Measurements from ENCODE around the gene LIMK1. TPM values are rescaled to one million over a fixed set of nuclear protein-coding genes. Genes with fewer than 3 reads are reported as not detected.

The LIMK1 gene
- total RNA-seq, 1 experiment from 2014 or later = 63.8 TPM

DNA sequence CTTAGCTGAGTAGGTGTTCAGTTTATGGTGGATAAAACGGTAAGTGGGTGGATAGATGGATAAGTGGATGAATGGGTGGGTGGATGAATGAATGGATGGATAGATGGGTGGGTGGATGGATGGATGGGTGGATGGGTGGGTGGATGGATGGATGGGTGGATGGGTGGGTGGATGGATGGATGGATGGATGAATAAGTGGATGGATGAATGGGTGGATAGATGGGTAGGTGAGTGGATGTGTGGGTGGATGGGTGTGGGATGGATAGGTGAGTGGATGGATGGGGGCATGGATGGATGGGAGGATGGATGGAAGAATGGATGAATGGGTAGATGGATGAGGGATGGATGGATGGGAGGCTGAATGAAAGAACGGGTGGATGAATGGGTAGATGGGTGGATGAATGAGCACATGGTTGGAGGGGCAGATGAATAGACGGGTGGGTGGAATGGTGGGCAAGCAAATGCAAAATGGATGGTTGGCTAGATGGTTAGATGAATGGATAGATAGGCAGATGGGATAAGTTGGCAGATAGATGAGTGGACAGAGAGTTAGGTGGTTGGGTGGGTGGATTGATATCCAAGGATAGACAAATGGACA, 29.9 kb upstream of the LIMK1 start:
- peaks cover 2% of the 10 kb centered on the region; the same call in 1 of the 2 replicates for H3K4me1 ChIP-seq (ENCODE audit: insufficient read depth, low read length)
- H3K9me3 ChIP-seq (ENCODE audit: control insufficient read depth, low read depth, low read length) = no peaks in the 10 kb centered on the region
- no peak overlapping the region for H2BK12ac ChIP-seq (ENCODE audit: insufficient read length, low read depth, low read length)
- H3K27me3 Mint-ChIP-seq (ENCODE audit: low read depth) = peaks cover 9% of the 10 kb centered on the region
- H3K4me1 Mint-ChIP-seq = peaks cover 12 to 16% of the 10 kb centered on the region in 2 experiments
- H3K9me3 Mint-ChIP-seq = no peaks in the 10 kb centered on the region
- H3K79me1 ChIP-seq (ENCODE audit: insufficient read depth, low read depth, low read length, poor library complexity, severe bottlenecking) = no peaks in the 10 kb centered on the region
- no peak overlapping the region for H3K18ac ChIP-seq (ENCODE audit: insufficient read length, low read depth, low read length)
- no peak overlapping the region for H2AFZ ChIP-seq (ENCODE audit: low read length)
- no peaks in the 10 kb centered on the region for H3K27me3 ChIP-seq (ENCODE audit: insufficient read depth, low read length)
- H3K56ac ChIP-seq (ENCODE audit: insufficient read length, low read depth, low read length) = no peak overlapping the region
- 100% methylated on average over 1 of the region's 3 CpGs for WGBS (ENCODE audit: extremely low coverage, insufficient read length, low lambda C conversion rate)
- no peak overlapping the region for H3K27ac ChIP-seq (ENCODE audit: insufficient read length, low read depth, low read length)
- H3K79me2 ChIP-seq (ENCODE audit: insufficient read depth, low read length) = no peaks in the 10 kb centered on the region
- H4K5ac ChIP-seq (ENCODE audit: insufficient read length, low read depth, low read length) = no peak overlapping the region
- no peak overlapping the region for H3K4ac ChIP-seq (ENCODE audit: low read depth, low read length)
- no peak overlapping the region for H3K14ac ChIP-seq (ENCODE audit: insufficient read depth, low read length)
- H2BK20ac ChIP-seq (ENCODE audit: low read depth, low read length, poor library complexity, severe bottlenecking) = no peak overlapping the region
- H3K9ac ChIP-seq (ENCODE audit: extremely low read depth, insufficient read length, low read length) = no peak overlapping the region
- no peak for DNase-seq
- no peak overlapping the region for H2BK5ac ChIP-seq (ENCODE audit: insufficient read length, low read length)
- H2AK5ac ChIP-seq (ENCODE audit: insufficient read length, low read length) = no peak overlapping the region
- no peaks in the 10 kb centered on the region for H4K20me1 ChIP-seq (ENCODE audit: control insufficient read depth, insufficient read depth, insufficient read length)
- H4K8ac ChIP-seq (replicated peaks; ENCODE audit: insufficient read length, low read depth, low read length) = no peak overlapping the region
- H3K4me3 Mint-ChIP-seq = no peak overlapping the region
- no peak overlapping the region for H3K27ac Mint-ChIP-seq
- no peaks in the 10 kb centered on the region for H3K36me3 Mint-ChIP-seq (ENCODE audit: insufficient read depth in 1 of 3, low read depth in 3 of 3)
- H2BK15ac ChIP-seq (ENCODE audit: low read depth, low read length) = no peak overlapping the region
- H3K23me2 ChIP-seq (ENCODE audit: insufficient read length, low read depth, low read length, poor library complexity, severe bottlenecking) = no peaks in the 10 kb centered on the region
- no peak for TF ChIP-seq CTCF (conservative IDR thresholded peaks at IDR 0.05)
- no peak overlapping the region for H4K91ac ChIP-seq (ENCODE audit: insufficient read length, low read depth, low read length)
- no peak overlapping the region for H3T11ph ChIP-seq (ENCODE audit: low read length)
- no peak overlapping the region for H3K23ac ChIP-seq (ENCODE audit: insufficient read length, low read depth, low read length)
- no peak overlapping the region for H3K4me2 ChIP-seq (ENCODE audit: insufficient read depth, insufficient read length, low read length)
- no peak overlapping the region for H2BK120ac ChIP-seq (ENCODE audit: low read depth, low read length, poor library complexity, severe bottlenecking)
